RWPE2 (cell line): Measurements from ENCODE around the gene SNX30.

Source experiments
- ATAC-seq: fragments of 200-7000 bp; cut with Tn5 transposase; 3 replicates; pipeline ENCODE4 v1.9.1; 2021; ENCODE audit warnings: low read depth
- DNase-seq: peaks from one replicate; pipeline ENCODE4 v3.0.0-alpha.2; 2020; ENCODE audit warnings: low spot score
- H3K27ac ChIP-seq: fragments of 450-650 bp; 2 replicates; pipeline ENCODE4 v1.5.1; 2017; ENCODE audit warnings: mild to moderate bottlenecking; ENCODE audit not compliant: poor library complexity, severe bottlenecking
- H3K27me3 ChIP-seq: fragments of 250-450 bp; sonication (Bioruptor Pico); 2 replicates; pipeline ENCODE4 v1.5.1; 2021; ENCODE audit warnings: mild to moderate bottlenecking, moderate library complexity; ENCODE audit not compliant: insufficient read depth, poor library complexity, severe bottlenecking
- H3K36me3 ChIP-seq: fragments of 250-450 bp; sonication (Bioruptor Pico); 2 replicates; pipeline ENCODE4 v1.5.1; 2020; ENCODE audit warnings: low read depth, mild to moderate bottlenecking, moderate library complexity
- H3K4me1 ChIP-seq: fragments of 250-450 bp; sonication (Bioruptor Pico); 2 replicates; pipeline ENCODE4 v1.5.1; 2021; ENCODE audit warnings: mild to moderate bottlenecking, moderate library complexity; ENCODE audit not compliant: insufficient read depth, poor library complexity, severe bottlenecking
- H3K4me3 ChIP-seq: fragments of 250-450 bp; sonication (Bioruptor Pico); 2 replicates; pipeline ENCODE4 v1.5.1; 2021; ENCODE audit warnings: mild to moderate bottlenecking, moderate library complexity; ENCODE audit not compliant: severe bottlenecking
- H3K9me3 ChIP-seq: fragments of 250-450 bp; sonication (Bioruptor Pico); 2 replicates; pipeline ENCODE4 v1.5.1; 2021; ENCODE audit warnings: mild to moderate bottlenecking, moderate library complexity; ENCODE audit not compliant: severe bottlenecking
- TF ChIP-seq, protein P1 (sequence below): fragments of 450-650 bp; IDR thresholded peaks from one replicate; pipeline ENCODE4 v1.5.1; 2017; ENCODE audit warnings: mild to moderate bottlenecking, moderate library complexity; ENCODE audit not compliant: poor library complexity, severe bottlenecking

SNX30 gene

DNA sequence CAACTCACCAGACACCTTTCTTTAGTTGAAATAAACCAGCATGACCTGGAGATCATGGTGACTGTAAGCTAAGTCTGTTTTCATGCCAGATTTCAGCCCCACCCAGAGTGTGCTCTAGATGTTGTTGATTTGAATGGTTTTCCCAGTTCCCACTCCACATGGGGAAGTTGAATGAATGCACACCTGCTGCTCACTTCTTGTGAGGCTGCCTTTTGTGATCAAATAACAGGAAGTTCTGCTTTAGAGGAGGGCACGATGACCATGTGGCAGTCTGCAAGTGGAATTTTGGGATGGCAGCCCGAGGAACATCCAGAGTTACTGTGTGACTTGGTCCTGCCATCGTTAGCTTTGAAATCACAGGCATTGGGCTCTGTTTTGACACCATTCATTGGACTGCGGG, 121.5 kb downstream of the SNX30 start:
- Histone ChIP-seq H3K27me3 (no peaks in the 10 kb centered on the region), H3K4me1 (peaks cover 8% of the 10 kb centered on the region), H3K4me3 (no peak overlapping the region), H3K9me3 (no peaks in the 10 kb centered on the region), H3K27ac (no peak overlapping the region), H3K36me3 (no peaks in the 10 kb centered on the region)
- DNase-seq (no peak), ATAC-seq (no peak)
- TF ChIP-seq, protein P1, sequence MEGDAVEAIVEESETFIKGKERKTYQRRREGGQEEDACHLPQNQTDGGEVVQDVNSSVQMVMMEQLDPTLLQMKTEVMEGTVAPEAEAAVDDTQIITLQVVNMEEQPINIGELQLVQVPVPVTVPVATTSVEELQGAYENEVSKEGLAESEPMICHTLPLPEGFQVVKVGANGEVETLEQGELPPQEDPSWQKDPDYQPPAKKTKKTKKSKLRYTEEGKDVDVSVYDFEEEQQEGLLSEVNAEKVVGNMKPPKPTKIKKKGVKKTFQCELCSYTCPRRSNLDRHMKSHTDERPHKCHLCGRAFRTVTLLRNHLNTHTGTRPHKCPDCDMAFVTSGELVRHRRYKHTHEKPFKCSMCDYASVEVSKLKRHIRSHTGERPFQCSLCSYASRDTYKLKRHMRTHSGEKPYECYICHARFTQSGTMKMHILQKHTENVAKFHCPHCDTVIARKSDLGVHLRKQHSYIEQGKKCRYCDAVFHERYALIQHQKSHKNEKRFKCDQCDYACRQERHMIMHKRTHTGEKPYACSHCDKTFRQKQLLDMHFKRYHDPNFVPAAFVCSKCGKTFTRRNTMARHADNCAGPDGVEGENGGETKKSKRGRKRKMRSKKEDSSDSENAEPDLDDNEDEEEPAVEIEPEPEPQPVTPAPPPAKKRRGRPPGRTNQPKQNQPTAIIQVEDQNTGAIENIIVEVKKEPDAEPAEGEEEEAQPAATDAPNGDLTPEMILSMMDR: no peak

DNA sequence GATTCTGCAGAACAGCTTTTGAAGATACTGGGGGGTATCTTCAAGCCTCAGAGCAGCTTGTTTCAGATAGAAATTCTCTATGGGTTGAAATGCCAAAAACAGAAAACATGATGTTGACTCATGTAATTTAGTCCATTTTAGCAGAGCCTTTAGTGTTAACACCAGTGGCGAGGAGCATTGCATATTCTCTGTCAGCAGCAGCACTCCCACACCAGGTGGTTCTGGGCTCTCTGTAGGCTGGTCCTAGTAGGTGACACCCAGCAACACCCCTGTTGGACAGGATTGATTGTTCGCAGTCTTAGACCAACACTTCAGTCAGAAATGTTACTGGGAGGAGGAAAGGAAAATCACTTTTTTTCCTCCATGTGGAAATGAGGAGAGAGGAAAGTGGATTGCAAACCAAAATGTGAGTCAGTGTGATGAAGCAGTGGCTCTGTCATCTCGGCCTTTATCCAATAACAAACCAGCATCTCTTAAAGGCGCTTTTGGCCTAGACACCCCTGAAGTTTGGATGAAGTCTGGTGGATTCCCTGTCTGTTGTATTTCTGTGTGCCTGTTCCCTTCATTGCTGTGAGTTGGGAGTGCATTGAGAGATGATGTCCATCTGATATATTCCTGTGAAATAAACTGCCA, 123.3 kb downstream of the SNX30 start:
- TF ChIP-seq, protein P1: no peak
- Histone ChIP-seq H3K27ac (no peak overlapping the region), H3K9me3 (no peaks in the 10 kb centered on the region), H3K36me3 (no peaks in the 10 kb centered on the region), H3K27me3 (no peaks in the 10 kb centered on the region), H3K4me3 (no peak overlapping the region), H3K4me1 (no peaks in the 10 kb centered on the region)
- DNase-seq: no peak
- no peak for ATAC-seq

DNA sequence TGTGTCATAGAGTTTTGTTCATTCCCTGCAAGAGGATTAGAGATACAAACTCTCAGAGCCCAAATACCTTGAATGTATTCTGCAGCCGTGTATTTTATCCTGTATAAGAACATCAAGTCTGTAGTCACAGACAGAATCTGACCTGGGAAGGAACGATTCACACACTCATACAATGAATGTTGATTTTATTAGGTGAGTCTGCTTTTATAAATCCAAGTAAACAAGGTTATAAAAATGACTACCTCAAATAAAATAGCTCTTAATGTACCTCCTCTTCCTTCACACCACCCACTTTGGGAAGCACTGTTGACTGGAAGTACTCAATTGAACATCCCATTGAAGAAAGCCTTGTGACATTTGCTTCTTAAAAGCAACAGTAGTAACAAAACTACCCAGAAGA, 128.2 kb downstream of the SNX30 start:
- Histone ChIP-seq H3K36me3 (no peaks in the 10 kb centered on the region), H3K27ac (no peak overlapping the region), H3K9me3 (no peaks in the 10 kb centered on the region), H3K4me3 (no peak overlapping the region), H3K4me1 (peaks cover 9% of the 10 kb centered on the region), H3K27me3 (no peaks in the 10 kb centered on the region)
- DNase-seq (no peak), ATAC-seq (no peak)
- TF ChIP-seq, protein P1: no peak

DNA sequence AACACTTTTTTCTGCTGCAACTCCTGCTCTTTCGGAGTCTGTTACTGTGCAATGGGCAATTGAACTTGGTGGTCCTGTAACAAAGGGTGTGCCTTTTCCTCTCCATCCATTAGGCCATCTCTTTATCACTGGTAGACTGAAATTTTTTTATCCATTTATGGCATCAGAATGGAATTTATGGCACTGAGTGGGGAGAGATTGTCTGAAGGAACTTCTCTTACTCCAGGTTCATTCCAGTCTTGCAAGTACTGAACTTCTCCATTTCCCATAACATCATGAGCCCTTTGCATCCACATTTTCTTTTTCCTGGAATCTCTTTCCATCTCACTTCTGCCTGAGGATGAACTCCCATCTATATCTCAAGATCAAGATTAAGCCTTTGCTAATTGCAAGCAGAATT, 130.1 kb downstream of the SNX30 start:
- H3K27me3 ChIP-seq: no peaks in the 10 kb centered on the region
- no peak for ATAC-seq
- TF ChIP-seq, protein P1: no peak
- H3K4me1 ChIP-seq: peaks cover 18% of the 10 kb centered on the region
- no peak overlapping the region for H3K27ac ChIP-seq
- H3K9me3 ChIP-seq: no peaks in the 10 kb centered on the region
- DNase-seq: no peak
- H3K4me3 ChIP-seq: no peak overlapping the region
- no peaks in the 10 kb centered on the region for H3K36me3 ChIP-seq

DNA sequence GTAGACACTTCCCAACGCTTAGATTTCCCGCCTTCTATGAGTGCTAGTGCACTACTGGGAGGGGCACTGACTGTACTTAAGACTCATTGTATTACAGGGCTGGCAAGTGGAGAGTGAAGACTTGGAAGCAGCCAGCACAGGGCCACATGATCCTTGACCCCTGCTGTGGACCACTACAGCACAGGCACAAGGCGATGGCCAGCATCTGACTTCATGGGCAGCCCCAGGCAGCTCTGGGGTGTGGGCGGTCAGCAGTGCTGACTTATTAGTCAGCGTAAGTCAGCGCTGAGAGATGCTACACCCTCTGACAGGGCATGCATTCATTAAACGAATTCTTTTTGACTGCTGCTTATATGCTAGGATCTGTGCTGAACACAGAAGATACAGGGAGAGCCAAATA, 130.8 kb downstream of the SNX30 start:
- Histone ChIP-seq H3K27me3 (no peaks in the 10 kb centered on the region), H3K4me1 (peaks cover 18% of the 10 kb centered on the region), H3K27ac (no peak overlapping the region), H3K9me3 (no peaks in the 10 kb centered on the region), H3K4me3 (no peak overlapping the region), H3K36me3 (no peaks in the 10 kb centered on the region)
- no peak for DNase-seq
- ATAC-seq: peak; percentile 90
- TF ChIP-seq, protein P1: no peak
